ES-I3 (cell line): ENCODE results near the gene KIF2C.

ENCODE experiments used
- H3K36me3 ChIP-seq: 2 replicates; pipeline ENCODE4 v1.6.1; 2013; ENCODE audit warnings: mild to moderate bottlenecking, low read length, control low read depth, moderate library complexity; ENCODE audit not compliant: insufficient read depth
- H3K4me1 ChIP-seq: 2 replicates; pipeline ENCODE4 v1.6.1; 2013; ENCODE audit warnings: mild to moderate bottlenecking, control low read depth, low read length; ENCODE audit not compliant: insufficient read depth
- H3K9ac ChIP-seq: 2 replicates; pipeline ENCODE4 v1.6.1; 2013; ENCODE audit warnings: low read depth, mild to moderate bottlenecking, low read length, moderate library complexity
- H3K9me3 ChIP-seq: 2 replicates; pipeline ENCODE4 v1.6.1; 2013; ENCODE audit warnings: mild to moderate bottlenecking, low read length, moderate library complexity; ENCODE audit not compliant: control insufficient read depth, insufficient read depth

KIF2C gene

DNA sequence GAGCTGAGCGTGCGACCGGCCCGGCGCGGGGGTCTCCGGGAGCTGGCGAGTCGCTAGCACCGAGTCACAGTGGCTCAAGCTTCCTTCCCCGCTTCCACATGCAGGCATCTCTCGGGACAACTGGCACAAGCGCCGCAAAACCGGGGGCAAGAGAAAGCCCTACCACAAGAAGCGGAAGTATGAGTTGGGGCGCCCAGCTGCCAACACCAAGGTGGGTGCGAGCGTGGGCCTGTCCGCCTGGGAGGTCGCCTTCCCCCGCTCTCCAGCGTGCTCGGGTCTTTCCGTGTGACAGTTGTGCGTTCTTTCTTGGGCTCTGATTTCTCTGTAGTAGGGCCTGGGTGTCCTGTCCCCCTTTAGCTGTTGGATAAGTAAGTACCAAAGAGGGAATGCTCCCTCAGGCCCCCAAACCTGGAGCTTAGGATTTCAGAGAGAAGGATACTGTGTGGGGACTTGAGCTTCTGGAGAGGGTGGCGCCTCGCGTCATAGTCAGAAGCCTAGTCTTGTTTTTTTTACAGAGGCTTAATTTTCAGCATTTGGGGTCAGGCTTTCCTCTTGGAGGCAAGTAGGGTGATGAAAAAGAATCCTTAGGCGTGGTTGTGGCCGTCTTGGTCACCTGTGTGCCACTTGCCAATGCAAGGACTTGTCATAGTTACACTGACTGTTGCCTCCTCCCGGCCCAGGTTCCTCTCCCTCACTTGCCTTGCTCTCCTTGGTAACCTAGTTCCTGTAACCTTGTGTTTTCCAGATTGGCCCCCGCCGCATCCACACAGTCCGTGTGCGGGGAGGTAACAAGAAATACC, 36.5 kb downstream of the KIF2C start:
- Histone ChIP-seq H3K4me1 (no peaks in the 10 kb centered on the region; the same call in 1 of the 2 replicates), H3K9ac (peak overlapping the region; percentile 80), H3K36me3 (peaks cover 33% of the 10 kb centered on the region), H3K9me3 (no peaks in the 10 kb centered on the region)

DNA sequence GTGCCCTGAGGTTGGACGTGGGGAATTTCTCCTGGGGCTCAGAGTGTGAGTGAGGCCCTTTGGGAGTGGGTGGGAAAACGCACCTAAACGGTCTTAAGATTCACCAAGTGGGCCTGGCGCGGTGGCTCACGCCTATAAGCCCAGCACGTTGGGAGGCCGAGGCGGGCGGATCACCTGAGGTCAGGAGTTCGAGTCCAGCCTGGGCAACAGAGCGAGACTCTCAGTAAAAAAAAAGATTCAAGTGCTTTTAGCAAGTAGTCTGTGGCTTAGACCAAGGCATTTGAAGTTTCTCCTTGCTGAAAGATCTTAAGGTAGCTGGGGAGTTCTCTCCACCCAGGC, 37.1 kb downstream of the KIF2C start:
- H3K36me3 ChIP-seq = peaks cover 33% of the 10 kb centered on the region
- no peaks in the 10 kb centered on the region for H3K9me3 ChIP-seq
- no peaks in the 10 kb centered on the region; the same call in 1 of the 2 replicates for H3K4me1 ChIP-seq
- H3K9ac ChIP-seq = peak overlapping the region; percentile 80

DNA sequence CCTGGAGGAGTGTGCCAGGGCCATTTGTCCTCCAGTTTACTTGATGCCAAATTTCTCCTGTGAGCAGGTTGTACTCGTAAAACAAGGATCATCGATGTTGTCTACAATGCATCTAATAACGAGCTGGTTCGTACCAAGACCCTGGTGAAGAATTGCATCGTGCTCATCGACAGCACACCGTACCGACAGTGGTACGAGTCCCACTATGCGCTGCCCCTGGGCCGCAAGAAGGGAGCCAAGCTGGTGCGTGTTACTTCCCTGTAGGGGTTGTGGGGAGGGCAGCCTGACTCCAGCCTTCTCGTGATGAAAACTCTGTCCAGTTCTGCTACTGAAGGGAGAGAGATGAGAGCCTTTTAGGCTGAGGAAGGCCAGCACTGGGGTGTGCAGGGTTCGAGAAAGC, 37.9 kb downstream of the KIF2C start:
- Histone ChIP-seq H3K36me3 (peaks cover 33% of the 10 kb centered on the region), H3K4me1 (no peaks in the 10 kb centered on the region; the same call in 1 of the 2 replicates), H3K9ac (no peak overlapping the region), H3K9me3 (no peaks in the 10 kb centered on the region)

DNA sequence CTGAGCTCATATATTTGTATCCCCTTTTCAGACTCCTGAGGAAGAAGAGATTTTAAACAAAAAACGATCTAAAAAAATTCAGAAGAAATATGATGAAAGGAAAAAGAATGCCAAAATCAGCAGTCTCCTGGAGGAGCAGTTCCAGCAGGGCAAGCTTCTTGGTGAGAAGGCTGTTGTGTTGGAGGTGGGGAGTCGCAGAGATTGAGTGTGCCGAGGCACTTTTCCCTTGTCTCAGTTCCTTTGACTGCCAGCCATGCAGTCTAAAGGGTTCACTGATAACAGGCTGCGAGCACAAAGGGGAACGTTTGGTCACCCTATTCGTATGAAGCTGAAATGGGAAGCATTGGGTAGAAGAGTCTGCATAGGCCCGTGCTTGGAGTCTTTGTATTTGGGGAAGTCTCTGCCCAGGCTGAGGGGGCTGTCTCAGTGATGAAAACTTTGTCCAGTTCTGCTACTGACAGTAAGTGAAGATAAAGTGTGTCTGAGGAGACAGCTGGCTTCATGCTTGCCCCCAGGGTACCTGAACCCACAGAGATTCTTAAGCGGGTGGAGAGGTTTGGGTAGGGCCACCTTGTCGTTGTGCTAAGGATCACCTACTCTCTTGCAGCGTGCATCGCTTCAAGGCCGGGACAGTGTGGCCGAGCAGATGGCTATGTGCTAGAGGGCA, 38.5 kb downstream of the KIF2C start:
- H3K9ac ChIP-seq = no peak overlapping the region
- peaks cover 33% of the 10 kb centered on the region for H3K36me3 ChIP-seq

DNA sequence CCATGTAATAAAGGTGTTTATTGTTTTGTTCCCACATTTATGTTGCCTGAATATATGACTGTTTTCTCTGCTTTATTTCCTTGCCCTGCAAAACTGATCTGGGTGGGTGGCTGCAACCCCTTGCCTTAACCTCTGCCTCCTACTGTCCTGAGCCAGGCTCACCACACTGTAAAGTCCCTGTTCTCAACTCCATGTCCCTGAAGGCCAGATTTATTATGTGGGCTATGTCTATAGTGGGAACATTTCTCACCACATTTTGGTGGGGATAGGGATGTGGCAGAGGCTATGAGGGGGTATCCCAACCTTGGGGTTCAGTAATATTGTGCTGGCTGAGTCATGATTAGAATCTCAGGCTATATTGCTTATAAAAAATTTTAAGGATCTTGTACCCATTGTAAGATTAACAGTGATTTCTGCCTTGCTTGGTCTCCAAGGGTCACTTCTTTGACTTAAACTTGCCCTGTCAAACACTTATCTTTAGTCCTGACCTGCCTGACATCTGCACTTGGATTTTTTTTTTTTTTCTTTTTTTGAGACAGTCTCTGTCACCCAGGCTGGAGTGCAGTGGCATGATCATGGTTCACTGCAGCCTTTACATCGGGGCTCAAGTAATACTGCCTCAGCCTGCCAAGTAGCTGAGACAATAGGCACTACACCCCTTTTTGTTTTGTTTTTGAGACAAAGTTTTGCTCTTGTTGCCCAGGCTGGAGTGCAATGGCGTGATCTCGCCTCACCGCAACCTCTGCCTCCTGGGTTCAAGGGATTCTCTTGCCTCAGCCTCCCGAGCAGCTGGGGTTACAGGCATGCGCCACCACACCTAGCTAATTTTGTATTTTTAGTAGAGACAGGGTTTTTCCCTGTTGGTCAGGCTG, 39.3 kb downstream of the KIF2C start:
- Histone ChIP-seq H3K4me1 (peaks cover 5% of the 10 kb centered on the region), H3K36me3 (peaks cover 33% of the 10 kb centered on the region), H3K9me3 (no peaks in the 10 kb centered on the region), H3K9ac (no peak overlapping the region)

More for the DNA sequence above, 38.5 kb downstream of the KIF2C start:
- H3K9me3 ChIP-seq = no peaks in the 10 kb centered on the region
- H3K4me1 ChIP-seq = no peaks in the 10 kb centered on the region; the same call in 1 of the 2 replicates

DNA sequence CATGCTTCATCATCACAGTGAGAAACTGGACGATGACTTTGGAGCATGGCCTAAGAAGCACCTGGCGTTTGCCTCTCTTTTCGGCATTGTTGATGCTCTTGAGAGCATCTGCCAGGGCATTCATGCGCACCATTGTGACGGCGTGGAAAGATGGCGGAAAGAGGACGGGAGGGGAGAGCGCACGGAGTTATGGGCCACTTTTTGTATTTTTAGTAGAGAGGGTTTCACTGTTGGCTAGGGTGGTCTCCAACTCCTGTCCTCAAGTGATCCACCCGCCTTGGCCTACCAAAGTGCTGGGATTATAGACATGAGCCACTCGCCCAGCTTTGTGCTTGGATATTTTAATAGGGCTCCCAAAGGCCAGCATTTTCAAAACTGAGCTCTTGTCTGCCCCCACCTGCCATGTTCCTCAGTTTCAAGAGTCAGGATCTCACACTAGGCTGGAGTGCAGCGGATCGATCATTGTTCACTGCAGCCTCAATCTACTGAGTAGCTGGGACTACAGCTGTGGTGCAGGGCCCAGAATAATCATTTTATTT, 41.0 kb downstream of the KIF2C start:
- Histone ChIP-seq H3K9ac (no peak overlapping the region), H3K4me1 (peaks cover 12% of the 10 kb centered on the region), H3K36me3 (peaks cover 33% of the 10 kb centered on the region), H3K9me3 (no peaks in the 10 kb centered on the region)

DNA sequence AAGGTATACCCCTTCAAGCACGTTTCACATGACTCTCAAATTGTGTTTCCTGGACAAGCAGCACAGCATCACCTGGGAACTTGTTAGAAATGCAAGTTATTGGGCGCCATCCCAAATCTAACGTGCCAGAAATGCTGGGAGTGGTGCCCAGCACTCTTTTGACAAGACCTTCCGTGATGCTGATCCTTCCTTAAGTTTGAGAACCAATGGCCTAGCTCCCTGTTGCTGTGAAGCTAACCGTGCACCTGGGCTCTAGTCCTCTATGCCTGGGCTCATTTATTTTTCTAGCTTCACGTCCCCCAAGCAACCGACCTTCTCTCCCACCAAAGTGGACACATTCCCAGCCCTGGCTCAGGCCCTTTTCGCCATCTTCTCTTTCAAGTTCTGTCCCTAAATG, 44.1 kb downstream of the KIF2C start:
- Histone ChIP-seq H3K9me3 (no peaks in the 10 kb centered on the region), H3K36me3 (peaks cover 5% of the 10 kb centered on the region), H3K4me1 (peaks cover 21% of the 10 kb centered on the region), H3K9ac (peak overlapping the region; percentile 58)

DNA sequence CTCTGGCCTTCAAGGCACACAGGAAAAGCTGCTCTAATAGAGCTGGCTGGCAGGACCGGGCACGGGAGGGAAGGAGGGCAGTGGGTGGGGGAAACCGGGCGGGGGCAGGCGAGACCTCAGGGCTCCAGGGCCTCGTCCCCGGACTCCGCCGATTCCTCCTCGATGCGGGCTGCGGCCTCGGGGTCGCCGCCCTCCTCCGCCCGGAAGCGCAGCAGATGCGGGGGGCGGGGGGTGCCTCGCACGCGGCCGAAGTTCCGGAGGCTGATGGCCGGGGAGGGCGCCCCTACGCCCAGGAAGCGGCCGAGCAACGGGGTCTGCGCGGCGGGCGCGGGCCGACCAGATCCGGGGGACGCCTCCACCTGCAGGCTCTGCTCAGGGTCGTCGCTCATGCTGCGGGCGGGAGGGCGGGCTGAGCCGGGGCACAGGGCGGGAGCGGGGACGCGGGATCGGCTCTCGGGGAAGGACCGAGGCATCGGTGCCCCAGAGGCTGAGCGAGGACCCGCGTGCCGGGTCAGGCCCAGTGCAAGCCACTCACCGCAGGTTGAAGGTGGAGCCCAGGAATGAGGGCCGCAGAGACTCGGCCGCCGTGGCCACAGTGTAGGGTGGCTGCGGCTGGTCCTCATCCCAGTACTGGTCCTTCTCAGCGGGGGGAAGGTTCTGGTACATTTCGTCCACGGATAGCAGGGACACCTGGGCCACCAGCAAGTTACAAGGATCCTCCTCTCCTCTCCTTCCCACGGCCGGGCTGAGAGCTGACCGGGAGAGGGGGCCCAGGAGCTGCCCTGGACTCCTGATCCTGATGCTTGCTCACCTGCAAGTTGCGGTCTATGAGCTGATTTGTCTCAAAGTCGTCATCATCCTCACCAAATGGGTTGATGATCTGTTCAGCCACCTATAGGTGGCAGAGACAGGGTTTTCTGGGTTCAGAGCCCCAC, 44.7 kb downstream of the KIF2C start:
- Histone ChIP-seq H3K9me3 (no peaks in the 10 kb centered on the region), H3K9ac (peak overlapping the region; percentile 58), H3K36me3 (no peaks in the 10 kb centered on the region; the same call in 1 of the 2 replicates), H3K4me1 (peaks cover 21% of the 10 kb centered on the region)

DNA sequence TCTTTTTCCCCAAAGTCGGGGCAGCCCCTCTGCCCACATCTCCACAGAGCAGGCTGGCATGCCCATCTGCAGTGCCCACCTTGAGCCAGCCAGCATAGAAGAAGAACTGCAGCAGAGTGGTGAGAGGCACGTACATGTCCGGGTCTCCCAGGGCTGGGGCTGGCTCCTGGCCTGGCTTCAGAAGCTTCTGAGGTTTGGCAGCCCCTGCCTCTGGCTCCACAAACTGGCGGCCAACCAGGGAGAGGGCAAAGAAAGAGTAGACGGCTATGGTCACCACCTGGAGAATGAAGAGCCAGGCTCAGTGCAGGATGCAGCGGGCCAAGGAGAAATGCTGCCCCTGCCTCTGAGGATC, 45.4 kb downstream of the KIF2C start:
- Histone ChIP-seq H3K9me3 (no peaks in the 10 kb centered on the region), H3K9ac (no peak overlapping the region), H3K4me1 (peaks cover 21% of the 10 kb centered on the region), H3K36me3 (no peaks in the 10 kb centered on the region; the same call in 1 of the 2 replicates)

DNA sequence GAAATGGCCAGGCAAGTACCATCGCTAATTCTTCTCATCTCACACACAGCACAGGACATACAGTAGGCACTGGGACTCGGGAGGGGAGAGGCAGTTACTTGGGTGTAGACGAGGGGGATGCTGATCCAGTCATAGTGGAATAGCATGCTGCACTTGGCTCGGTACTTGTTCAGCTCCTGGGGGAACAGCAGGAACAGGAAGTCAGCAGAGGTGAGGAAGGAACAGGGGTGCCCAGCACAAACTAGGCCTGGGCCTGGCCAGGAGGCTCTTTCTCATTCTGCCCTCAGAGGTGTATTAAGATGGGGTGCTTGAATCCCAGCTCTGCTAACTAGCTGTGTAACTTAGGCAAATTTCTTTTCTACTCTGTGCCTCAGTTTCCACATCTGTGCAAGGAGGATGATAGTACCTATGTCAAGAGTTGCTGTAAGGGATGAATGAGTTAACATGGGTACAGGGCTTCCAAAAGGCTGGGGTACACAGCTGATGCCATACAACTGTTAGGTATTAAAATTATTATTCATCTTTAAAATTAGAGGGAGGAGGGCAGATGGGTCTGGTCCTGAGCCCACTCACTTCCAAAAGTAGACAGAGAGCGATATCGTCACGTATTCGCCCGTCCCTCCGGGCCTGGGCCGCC, 46.0 kb downstream of the KIF2C start:
- Histone ChIP-seq H3K9ac (peak overlapping the region; percentile 49; the same call in 1 of the 2 replicates), H3K4me1 (peaks cover 21% of the 10 kb centered on the region), H3K9me3 (no peaks in the 10 kb centered on the region)

DNA sequence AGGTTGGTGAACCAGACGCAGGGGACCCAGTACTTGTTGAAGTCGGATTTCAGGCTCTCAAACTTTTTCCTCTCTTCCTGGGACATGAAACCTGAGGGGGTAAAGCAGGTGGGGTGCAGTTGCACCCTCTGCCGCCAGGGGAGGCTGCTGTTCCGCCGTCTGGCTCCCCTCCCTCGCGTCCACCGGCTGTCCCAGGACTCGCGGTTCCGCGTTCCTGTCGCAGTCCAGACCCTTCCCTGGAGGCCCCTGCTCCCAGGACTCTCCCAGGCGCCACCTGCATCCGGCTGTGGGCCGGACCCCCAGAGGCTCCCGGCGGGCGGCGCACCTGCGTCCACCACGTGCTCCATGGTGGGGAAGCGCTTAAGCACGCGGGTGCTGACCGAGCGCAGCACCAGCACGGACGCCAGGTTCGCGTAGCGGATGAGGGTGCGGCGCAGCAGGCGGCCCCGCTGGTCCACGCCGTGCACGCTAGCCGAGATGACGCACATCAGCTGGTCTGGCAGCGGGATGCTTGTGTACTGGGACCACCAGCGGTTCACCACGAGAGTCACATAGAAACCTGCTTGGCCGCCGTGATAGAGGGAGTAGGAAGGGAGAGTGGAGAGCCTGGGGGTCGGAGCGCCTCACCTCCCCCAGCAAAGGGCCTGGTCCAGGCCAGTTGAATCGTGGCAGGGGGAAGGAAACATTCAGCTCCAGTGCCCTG, 46.7 kb downstream of the KIF2C start:
- peaks cover 21% of the 10 kb centered on the region for H3K4me1 ChIP-seq
- H3K9ac ChIP-seq = peak overlapping the region; percentile 49
- H3K9me3 ChIP-seq = no peaks in the 10 kb centered on the region
- H3K36me3 ChIP-seq = no peaks in the 10 kb centered on the region

More for the DNA sequence above, 46.0 kb downstream of the KIF2C start:
- H3K36me3 ChIP-seq = no peaks in the 10 kb centered on the region

DNA sequence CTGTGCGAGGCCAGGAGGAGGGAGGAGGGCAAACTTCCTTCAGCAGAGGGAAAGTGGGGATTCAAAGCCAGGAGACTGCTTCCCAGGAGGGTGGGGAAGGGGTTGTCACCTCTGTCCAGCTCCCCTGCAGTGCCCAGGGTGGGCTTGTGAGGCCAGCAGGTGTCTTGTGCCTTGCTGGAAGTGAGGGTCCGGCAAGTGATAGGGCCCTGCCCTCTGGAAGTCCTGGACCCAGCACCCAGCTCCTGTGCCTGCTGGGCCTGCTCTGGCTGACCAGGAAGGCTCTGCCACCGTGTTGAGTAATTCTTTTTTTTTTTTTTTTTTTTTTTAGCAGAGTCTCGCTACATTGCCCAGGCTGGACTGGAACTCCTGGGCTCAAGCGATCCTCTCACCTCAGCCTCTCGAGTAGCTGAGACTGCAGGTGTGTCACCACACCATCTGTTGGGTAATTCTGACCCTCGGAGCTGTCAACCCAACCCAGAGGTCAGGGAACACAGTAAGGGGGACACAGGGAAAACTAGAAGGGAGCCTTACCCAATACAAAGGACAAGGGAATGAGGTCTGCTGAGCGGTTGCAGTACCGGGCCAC, 47.3 kb downstream of the KIF2C start:
- H3K4me1 ChIP-seq = peaks cover 21% of the 10 kb centered on the region
- no peaks in the 10 kb centered on the region for H3K9me3 ChIP-seq
- peak overlapping the region; percentile 49 for H3K9ac ChIP-seq
- H3K36me3 ChIP-seq = no peaks in the 10 kb centered on the region
